OCI-LY7 (cell line): Measurements from ENCODE around the gene PPFIA2.

Experiments used
- EZH2phosphoT487 ChIP-seq: fragments of 200-600 bp; sonication (generic); IDR thresholded peaks from 2 replicates; pipeline ENCODE4 v1.6.1; 2018; ENCODE audit warnings: low read depth, borderline replicate concordance, mild to moderate bottlenecking, mixed run types, antibody characterized with exemption, low read length, moderate library complexity, mixed read lengths
- TF ChIP-seq, protein P1 (sequence below): fragments of 200-600 bp; sonication (generic); conservative IDR thresholded peaks from 2 replicates; pipeline ENCODE4 v1.5.1; 2014; ENCODE audit warnings: mild to moderate bottlenecking, antibody characterized with exemption, low read length, moderate library complexity, mixed read lengths

GRCh38 chr12:81778719-81779118, 19.6 kb upstream of the PPFIA2 start:
- TF ChIP-seq, protein P1, sequence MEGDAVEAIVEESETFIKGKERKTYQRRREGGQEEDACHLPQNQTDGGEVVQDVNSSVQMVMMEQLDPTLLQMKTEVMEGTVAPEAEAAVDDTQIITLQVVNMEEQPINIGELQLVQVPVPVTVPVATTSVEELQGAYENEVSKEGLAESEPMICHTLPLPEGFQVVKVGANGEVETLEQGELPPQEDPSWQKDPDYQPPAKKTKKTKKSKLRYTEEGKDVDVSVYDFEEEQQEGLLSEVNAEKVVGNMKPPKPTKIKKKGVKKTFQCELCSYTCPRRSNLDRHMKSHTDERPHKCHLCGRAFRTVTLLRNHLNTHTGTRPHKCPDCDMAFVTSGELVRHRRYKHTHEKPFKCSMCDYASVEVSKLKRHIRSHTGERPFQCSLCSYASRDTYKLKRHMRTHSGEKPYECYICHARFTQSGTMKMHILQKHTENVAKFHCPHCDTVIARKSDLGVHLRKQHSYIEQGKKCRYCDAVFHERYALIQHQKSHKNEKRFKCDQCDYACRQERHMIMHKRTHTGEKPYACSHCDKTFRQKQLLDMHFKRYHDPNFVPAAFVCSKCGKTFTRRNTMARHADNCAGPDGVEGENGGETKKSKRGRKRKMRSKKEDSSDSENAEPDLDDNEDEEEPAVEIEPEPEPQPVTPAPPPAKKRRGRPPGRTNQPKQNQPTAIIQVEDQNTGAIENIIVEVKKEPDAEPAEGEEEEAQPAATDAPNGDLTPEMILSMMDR = no peak
- no peak for TF ChIP-seq EZH2phosphoT487
